ENCODE data around the gene GINS2. TPM values are rescaled to one million over a fixed set of nuclear protein-coding genes. Genes with fewer than 3 reads are reported as not detected.

The GINS2 gene
- polyA plus RNA-seq, 1 of the 3 experiments (the other 2 are of a cell fraction): 9.0 TPM

DNA sequence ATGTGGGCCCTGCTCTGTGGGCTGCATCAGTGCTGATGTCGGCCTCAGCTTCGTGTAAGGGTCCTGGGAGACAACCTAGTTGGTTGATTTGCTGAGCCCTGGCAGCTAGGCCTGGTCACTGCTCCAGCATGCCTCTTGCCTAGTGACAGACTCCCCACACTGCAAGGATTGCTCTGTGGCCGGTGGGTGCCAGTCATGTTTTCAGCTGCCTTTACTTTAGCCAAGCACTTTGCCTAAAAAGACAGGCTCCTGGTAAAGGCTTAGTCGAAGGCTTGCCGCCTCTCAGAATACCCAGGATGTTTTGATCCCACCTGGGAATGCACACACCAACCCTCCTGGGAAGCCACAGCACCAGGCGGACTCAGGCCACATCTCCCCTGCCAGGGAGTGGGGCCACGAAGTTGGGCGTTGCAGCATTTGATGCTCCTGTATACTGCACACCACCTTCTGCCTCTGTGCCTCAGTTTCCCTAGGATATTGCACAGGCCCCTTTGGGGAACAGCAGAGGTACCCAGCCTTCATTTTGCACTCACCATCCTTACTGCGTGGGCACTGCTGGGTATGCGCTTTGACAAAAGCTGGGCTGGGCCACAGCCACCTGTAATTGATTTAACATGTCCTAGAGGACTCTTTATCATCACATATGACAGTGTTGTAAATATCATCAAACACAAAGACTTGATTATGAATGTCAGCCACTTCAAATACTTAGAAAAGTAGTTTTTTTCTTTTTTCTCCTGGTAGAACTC, 19.9 kb downstream of the GINS2 start:
- 95% methylated on average over 5 of the region's 10 CpGs for WGBS (ENCODE audit: low lambda C conversion rate)
- H3K79me2 ChIP-seq (ENCODE audit: insufficient read depth): no peaks in the 10 kb centered on the region
- ChIA-PET POLR2A (no interaction called here), CTCF (interaction anchor here (1.1 to 2.1 kb wide), 3 partner anchors 8 to 50 kb away, joined by 6 to 11 read pairs (median 7); no protein-coding TSS in a partner anchor)
- H3K9me3 ChIP-seq: no peaks in the 10 kb centered on the region
- H3F3A ChIP-seq (replicated peaks; ENCODE audit: insufficient read depth): no peaks in the 10 kb centered on the region
- no peak overlapping the region for H3K9ac ChIP-seq
- H3K4me2 ChIP-seq: no peak overlapping the region
- H3K9me2 ChIP-seq: no peaks in the 10 kb centered on the region
- peaks cover 1 to 35% of the 10 kb centered on the region in 2 experiments; a peak in 2 of 4 replicates for H3K4me1 ChIP-seq (ENCODE audit: control insufficient read depth in 1 of 2, insufficient read depth in 2 of 2, low read depth in 1 of 2, low read length in 1 of 2)
- peak overlapping the region in 1 of 2 experiments; percentile 30; a peak in 1 of 4 replicates for H3K27ac ChIP-seq (ENCODE audit: low read depth in 2 of 2, low read length in 1 of 2)
- TF ChIP-seq, protein P1, sequence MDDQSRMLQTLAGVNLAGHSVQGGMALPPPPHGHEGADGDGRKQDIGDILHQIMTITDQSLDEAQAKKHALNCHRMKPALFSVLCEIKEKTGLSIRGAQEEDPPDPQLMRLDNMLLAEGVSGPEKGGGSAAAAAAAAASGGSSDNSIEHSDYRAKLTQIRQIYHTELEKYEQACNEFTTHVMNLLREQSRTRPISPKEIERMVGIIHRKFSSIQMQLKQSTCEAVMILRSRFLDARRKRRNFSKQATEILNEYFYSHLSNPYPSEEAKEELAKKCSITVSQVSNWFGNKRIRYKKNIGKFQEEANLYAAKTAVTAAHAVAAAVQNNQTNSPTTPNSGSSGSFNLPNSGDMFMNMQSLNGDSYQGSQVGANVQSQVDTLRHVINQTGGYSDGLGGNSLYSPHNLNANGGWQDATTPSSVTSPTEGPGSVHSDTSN (IDR thresholded peaks at IDR 0.05): no peak
- TF ChIP-seq NRF1 (IDR thresholded peaks at IDR 0.05; ENCODE audit: low read depth, low read length) (no peak), CHD2 (IDR thresholded peaks at IDR 0.05; ENCODE audit: low read length, partially characterized antibody) (no peak), SMC3 (IDR thresholded peaks at IDR 0.05; ENCODE audit: low read depth, low read length) (no peak), RAD21 (IDR thresholded peaks at IDR 0.05; ENCODE audit: low read length) (no peak), MEF2A (IDR thresholded peaks at IDR 0.05; ENCODE audit: borderline replicate concordance, low read depth) (no peak), RXRA (IDR thresholded peaks at IDR 0.05; ENCODE audit: borderline replicate concordance, low read depth) (no peak), SIN3A (IDR thresholded peaks at IDR 0.05; ENCODE audit: borderline replicate concordance, low read depth, low read length) (no peak), TEAD4 (IDR thresholded peaks at IDR 0.05; ENCODE audit: borderline replicate concordance, insufficient read depth) (no peak), NFIC (IDR thresholded peaks at IDR 0.05; ENCODE audit: borderline replicate concordance) (no peak), TCF12 (IDR thresholded peaks at IDR 0.05) (no peak)
- TF ChIP-seq, protein P2, sequence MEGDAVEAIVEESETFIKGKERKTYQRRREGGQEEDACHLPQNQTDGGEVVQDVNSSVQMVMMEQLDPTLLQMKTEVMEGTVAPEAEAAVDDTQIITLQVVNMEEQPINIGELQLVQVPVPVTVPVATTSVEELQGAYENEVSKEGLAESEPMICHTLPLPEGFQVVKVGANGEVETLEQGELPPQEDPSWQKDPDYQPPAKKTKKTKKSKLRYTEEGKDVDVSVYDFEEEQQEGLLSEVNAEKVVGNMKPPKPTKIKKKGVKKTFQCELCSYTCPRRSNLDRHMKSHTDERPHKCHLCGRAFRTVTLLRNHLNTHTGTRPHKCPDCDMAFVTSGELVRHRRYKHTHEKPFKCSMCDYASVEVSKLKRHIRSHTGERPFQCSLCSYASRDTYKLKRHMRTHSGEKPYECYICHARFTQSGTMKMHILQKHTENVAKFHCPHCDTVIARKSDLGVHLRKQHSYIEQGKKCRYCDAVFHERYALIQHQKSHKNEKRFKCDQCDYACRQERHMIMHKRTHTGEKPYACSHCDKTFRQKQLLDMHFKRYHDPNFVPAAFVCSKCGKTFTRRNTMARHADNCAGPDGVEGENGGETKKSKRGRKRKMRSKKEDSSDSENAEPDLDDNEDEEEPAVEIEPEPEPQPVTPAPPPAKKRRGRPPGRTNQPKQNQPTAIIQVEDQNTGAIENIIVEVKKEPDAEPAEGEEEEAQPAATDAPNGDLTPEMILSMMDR (IDR thresholded peaks at IDR 0.05): no peak
- TF ChIP-seq, protein P3, sequence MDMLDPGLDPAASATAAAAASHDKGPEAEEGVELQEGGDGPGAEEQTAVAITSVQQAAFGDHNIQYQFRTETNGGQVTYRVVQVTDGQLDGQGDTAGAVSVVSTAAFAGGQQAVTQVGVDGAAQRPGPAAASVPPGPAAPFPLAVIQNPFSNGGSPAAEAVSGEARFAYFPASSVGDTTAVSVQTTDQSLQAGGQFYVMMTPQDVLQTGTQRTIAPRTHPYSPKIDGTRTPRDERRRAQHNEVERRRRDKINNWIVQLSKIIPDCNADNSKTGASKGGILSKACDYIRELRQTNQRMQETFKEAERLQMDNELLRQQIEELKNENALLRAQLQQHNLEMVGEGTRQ (IDR thresholded peaks at IDR 0.05; ENCODE audit: borderline replicate concordance, low read depth, low read length): no peak
- TF ChIP-seq, protein P4, sequence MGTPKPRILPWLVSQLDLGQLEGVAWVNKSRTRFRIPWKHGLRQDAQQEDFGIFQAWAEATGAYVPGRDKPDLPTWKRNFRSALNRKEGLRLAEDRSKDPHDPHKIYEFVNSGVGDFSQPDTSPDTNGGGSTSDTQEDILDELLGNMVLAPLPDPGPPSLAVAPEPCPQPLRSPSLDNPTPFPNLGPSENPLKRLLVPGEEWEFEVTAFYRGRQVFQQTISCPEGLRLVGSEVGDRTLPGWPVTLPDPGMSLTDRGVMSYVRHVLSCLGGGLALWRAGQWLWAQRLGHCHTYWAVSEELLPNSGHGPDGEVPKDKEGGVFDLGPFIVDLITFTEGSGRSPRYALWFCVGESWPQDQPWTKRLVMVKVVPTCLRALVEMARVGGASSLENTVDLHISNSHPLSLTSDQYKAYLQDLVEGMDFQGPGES (IDR thresholded peaks at IDR 0.05; ENCODE audit: low read depth, low read length): no peak
- TF ChIP-seq, protein P5, sequence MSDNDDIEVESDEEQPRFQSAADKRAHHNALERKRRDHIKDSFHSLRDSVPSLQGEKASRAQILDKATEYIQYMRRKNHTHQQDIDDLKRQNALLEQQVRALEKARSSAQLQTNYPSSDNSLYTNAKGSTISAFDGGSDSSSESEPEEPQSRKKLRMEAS (IDR thresholded peaks at IDR 0.05; ENCODE audit: low read depth): no peak
- H4K20me1 ChIP-seq (ENCODE audit: insufficient read depth): peaks cover 3% of the 10 kb centered on the region; the same call in 1 of the 2 replicates
- DNase-seq: no peak
- H3K36me3 ChIP-seq (replicated peaks in 1 of 2; ENCODE audit: control insufficient read depth in 1 of 2, insufficient read depth in 2 of 2, low read length in 1 of 2): peaks cover 40 to 94% of the 10 kb centered on the region in 2 experiments
- no peaks in the 10 kb centered on the region for H3K27me3 ChIP-seq (ENCODE audit: insufficient read depth)
- no peak overlapping the region for H2AFZ ChIP-seq (ENCODE audit: low read depth)
- H3K4me3 ChIP-seq (ENCODE audit: low read depth in 2 of 2, low read length in 1 of 2): no peak overlapping the region
